ENCODE data around the gene ABCC12. TPM values are rescaled to one million over a fixed set of nuclear protein-coding genes. Genes with fewer than 3 reads are reported as not detected.
A peak's percentile ranks its signal among the peaks of the same experiment; 100 is the strongest.

The ABCC12 gene
- polyA plus RNA-seq, 3 donors from 2014 or later, result not detected

- H3K36me3 Mint-ChIP-seq, result no peaks in the 10 kb centered on the region
- no peaks in the 10 kb centered on the region for H3K9me3 Mint-ChIP-seq
- H3K4me1 Mint-ChIP-seq, result no peaks in the 10 kb centered on the region
- H3K27me3 Mint-ChIP-seq (ENCODE audit: low read depth in 3 of 3), result peaks cover 3 to 7% (median 4%) of the 10 kb centered on the region in 3 donors
- DNase-seq, result no peak
- H3K27ac Mint-ChIP-seq, result no peak overlapping the region
- no peak overlapping the region for H3K4me3 Mint-ChIP-seq
Measured at GRCh38 chr16:48157794-48158193, 2.0 kb upstream of the ABCC12 start.

- Mint-ChIP-seq H3K36me3 (no peaks in the 10 kb centered on the region), H3K4me3 (peak overlapping the region in 1 of 5 donors; percentile 47), H3K27ac (no peak overlapping the region), H3K9me3 (no peaks in the 10 kb centered on the region), H3K27me3 (ENCODE audit: low read depth in 3 of 3) (peaks cover 3 to 9% (median 4%) of the 10 kb centered on the region in 3 donors), H3K4me1 (no peaks in the 10 kb centered on the region)
- DNase-seq, result no peak
Measured at GRCh38 chr16:48157302-48157701, 1.5 kb upstream of the ABCC12 start.

GRCh38 chr16:48156790-48157209, 1.0 kb upstream of the ABCC12 start:
- Mint-ChIP-seq H3K27me3 (ENCODE audit: low read depth in 3 of 3) (peaks cover 3 to 11% (median 4%) of the 10 kb centered on the region in 3 donors), H3K9me3 (no peaks in the 10 kb centered on the region), H3K27ac (no peak overlapping the region), H3K36me3 (no peaks in the 10 kb centered on the region), H3K4me1 (no peaks in the 10 kb centered on the region), H3K4me3 (peak overlapping the region in 1 of 5 donors; percentile 47)
- peak; percentile 41 to 56 (median 50) for DNase-seq

- Mint-ChIP-seq H3K4me1 (no peaks in the 10 kb centered on the region), H3K9me3 (peaks cover 0 to 11% (median under 1%) of the 10 kb centered on the region in 6 donors), H3K4me3 (no peak overlapping the region), H3K36me3 (no peaks in the 10 kb centered on the region), H3K27me3 (ENCODE audit: low read depth in 3 of 3) (peaks cover 4 to 14% (median 5%) of the 10 kb centered on the region in 3 donors), H3K27ac (no peak overlapping the region)
- no peak for DNase-seq
Measured at GRCh38 chr16:48153774-48154173, 2.0 kb downstream of the ABCC12 start.

- Mint-ChIP-seq H3K4me3 (no peak overlapping the region), H3K4me1 (no peaks in the 10 kb centered on the region), H3K36me3 (no peaks in the 10 kb centered on the region), H3K27ac (no peak overlapping the region), H3K27me3 (ENCODE audit: low read depth in 3 of 3) (peaks cover 5 to 13% (median 7%) of the 10 kb centered on the region in 3 donors), H3K9me3 (peaks cover 0 to 11% (median under 1%) of the 10 kb centered on the region in 6 donors)
- DNase-seq, result no peak
Measured at GRCh38 chr16:48152226-48152625, 3.6 kb downstream of the ABCC12 start.

- H3K27ac Mint-ChIP-seq, result no peak overlapping the region
- no peak for DNase-seq
- H3K36me3 Mint-ChIP-seq, result no peaks in the 10 kb centered on the region
- H3K27me3 Mint-ChIP-seq (ENCODE audit: low read depth in 3 of 3), result peaks cover 7 to 13% (median 10%) of the 10 kb centered on the region in 3 donors
- no peaks in the 10 kb centered on the region for H3K4me1 Mint-ChIP-seq
- no peak overlapping the region for H3K4me3 Mint-ChIP-seq
- H3K9me3 Mint-ChIP-seq, result peaks cover 0 to 11% (median under 1%) of the 10 kb centered on the region in 6 donors
Measured at GRCh38 chr16:48150707-48151106, 5.1 kb downstream of the ABCC12 start.

- Mint-ChIP-seq H3K36me3 (no peaks in the 10 kb centered on the region), H3K27ac (no peak overlapping the region), H3K4me1 (no peaks in the 10 kb centered on the region), H3K27me3 (ENCODE audit: low read depth in 3 of 3) (peaks cover 3 to 10% (median 5%) of the 10 kb centered on the region in 3 donors), H3K9me3 (peaks cover 0 to 11% (median 2%) of the 10 kb centered on the region in 6 donors), H3K4me3 (no peak overlapping the region)
- no peak for DNase-seq
Measured at GRCh38 chr16:48146710-48147109, 9.1 kb downstream of the ABCC12 start.

GRCh38 chr16:48146131-48146530, 9.7 kb downstream of the ABCC12 start:
- Mint-ChIP-seq H3K9me3 (peaks cover 0 to 11% (median 2%) of the 10 kb centered on the region in 6 donors), H3K36me3 (no peaks in the 10 kb centered on the region), H3K27me3 (ENCODE audit: low read depth in 3 of 3) (peaks cover 3 to 10% (median 5%) of the 10 kb centered on the region in 3 donors), H3K4me1 (no peaks in the 10 kb centered on the region), H3K4me3 (no peak overlapping the region), H3K27ac (no peak overlapping the region)
- no peak for DNase-seq

- peaks cover 0 to 8% (median 3%) of the 10 kb centered on the region in 3 donors for H3K27me3 Mint-ChIP-seq (ENCODE audit: low read depth in 3 of 3)
- no peaks in the 10 kb centered on the region for H3K36me3 Mint-ChIP-seq
Measured at GRCh38 chr16:48143812-48144368, 11.9 kb downstream of the ABCC12 start.

GRCh38 chr16:48140821-48141220, 15.0 kb downstream of the ABCC12 start:
- Mint-ChIP-seq H3K4me1 (no peaks in the 10 kb centered on the region), H3K4me3 (no peak overlapping the region), H3K36me3 (no peaks in the 10 kb centered on the region), H3K9me3 (peaks cover 0 to 3% (median 0%) of the 10 kb centered on the region in 6 donors), H3K27me3 (ENCODE audit: low read depth in 3 of 3) (peaks cover 0 to 4% (median 0%) of the 10 kb centered on the region in 3 donors), H3K27ac (no peak overlapping the region)
- no peak for DNase-seq

More at GRCh38 chr16:48143812-48144368, 11.9 kb downstream of the ABCC12 start:
- Mint-ChIP-seq H3K4me3 (no peak overlapping the region), H3K4me1 (no peaks in the 10 kb centered on the region), H3K9me3 (peaks cover 0 to 3% (median 0%) of the 10 kb centered on the region in 6 donors), H3K27ac (no peak overlapping the region)
- no peak for DNase-seq

- Mint-ChIP-seq H3K4me1 (no peaks in the 10 kb centered on the region), H3K36me3 (no peaks in the 10 kb centered on the region), H3K4me3 (no peak overlapping the region), H3K9me3 (peaks cover 0 to 3% (median 0%) of the 10 kb centered on the region in 6 donors), H3K27me3 (ENCODE audit: low read depth in 3 of 3) (peaks cover 0 to 6% (median 4%) of the 10 kb centered on the region in 3 donors), H3K27ac (no peak overlapping the region)
- DNase-seq, result no peak
Measured at GRCh38 chr16:48139517-48139916, 16.3 kb downstream of the ABCC12 start.

- no peak overlapping the region for H3K4me3 Mint-ChIP-seq
- no peak for DNase-seq
- H3K4me1 Mint-ChIP-seq, result no peaks in the 10 kb centered on the region
- peaks cover 0 to 6% (median 6%) of the 10 kb centered on the region in 3 donors for H3K27me3 Mint-ChIP-seq (ENCODE audit: low read depth in 3 of 3)
- no peaks in the 10 kb centered on the region for H3K36me3 Mint-ChIP-seq
- H3K27ac Mint-ChIP-seq, result no peak overlapping the region
- H3K9me3 Mint-ChIP-seq, result peaks cover 0 to 3% (median 0%) of the 10 kb centered on the region in 6 donors
Measured at GRCh38 chr16:48138543-48138942, 17.2 kb downstream of the ABCC12 start.

- Mint-ChIP-seq H3K4me3 (no peak overlapping the region), H3K9me3 (peaks cover 0 to 3% (median 0%) of the 10 kb centered on the region in 6 donors), H3K36me3 (no peaks in the 10 kb centered on the region), H3K27me3 (ENCODE audit: low read depth in 3 of 3) (peaks cover 0 to 9% (median 6%) of the 10 kb centered on the region in 3 donors), H3K27ac (no peak overlapping the region), H3K4me1 (no peaks in the 10 kb centered on the region)
- DNase-seq, result no peak
Measured at GRCh38 chr16:48137822-48138221, 18.0 kb downstream of the ABCC12 start.

- H3K4me1 Mint-ChIP-seq, result no peaks in the 10 kb centered on the region
- no peak for DNase-seq
- H3K27me3 Mint-ChIP-seq (ENCODE audit: low read depth in 3 of 3), result peaks cover 0 to 9% (median 6%) of the 10 kb centered on the region in 3 donors
- H3K9me3 Mint-ChIP-seq, result no peaks in the 10 kb centered on the region
- no peak overlapping the region for H3K27ac Mint-ChIP-seq
- H3K36me3 Mint-ChIP-seq, result no peaks in the 10 kb centered on the region
- no peak overlapping the region for H3K4me3 Mint-ChIP-seq
Measured at GRCh38 chr16:48136547-48137360, 19.0 kb downstream of the ABCC12 start.
